Occipital lobe (tissue), 3 donors: ENCODE data around the gene AIF1L. TPM values are rescaled to one million over a fixed set of nuclear protein-coding genes. Genes with fewer than 3 reads are reported as not detected.

Source experiments
- DNase-seq: peaks from one replicate; lab custom pipeline; 2025; lab: John Stamatoyannopoulos, UW
- small RNA-seq: library from RNA; depleted of rRNA; stranded (forward); fragments of <200 nt; gene quantifications from one replicate; pipeline ENCODE3, GENCODE V24; 2014
- total RNA-seq: library from RNA; depleted of rRNA; stranded (reverse); fragments of >200 nt; gene quantifications from one replicate; pipeline ENCODE4 v1.2.3, GENCODE V29; 2014

Gene AIF1L
- total RNA-seq, 1 donor from 2014 or later = 17.8 TPM

- DNase-seq = no peak
These were observed 69.2 kb downstream of the AIF1L start for GRCh38 chr9:131165523-131165922.

- DNase-seq = no peak
These were observed 70.9 kb downstream of the AIF1L start for GRCh38 chr9:131167146-131167692.

GRCh38 chr9:131167936-131168335 lies 71.6 kb downstream of the AIF1L start:
- DNase-seq = no peak

GRCh38 chr9:131169563-131170240 lies 73.4 kb downstream of the AIF1L start:
- no peak for DNase-seq

Small RNA genes lying within 50 kb of the gene (small RNA-seq; reads per million reads assigned to genes)
- not detected for gene RNU6-881P

Other genes starting within 250 kb of the AIF1L start
- not detected for gene QRFP, start 199.7 kb upstream of the AIF1L start, total RNA-seq
- gene FIBCD1, start 157.3 kb upstream of the AIF1L start, total RNA-seq = 1.4 TPM
- 3.0 TPM for gene LAMC3, start 87.4 kb upstream of the AIF1L start, total RNA-seq
- gene NUP214, start 29.1 kb downstream of the AIF1L start, total RNA-seq = 9.5 TPM
- 1.7 TPM for gene FAM78A, start 180.0 kb downstream of the AIF1L start, total RNA-seq
- gene PLPP7, start 193.2 kb downstream of the AIF1L start, total RNA-seq = 5.5 TPM